Measurements from ENCODE around the gene NR4A1. TPM values are rescaled to one million over a fixed set of nuclear protein-coding genes. Genes with fewer than 3 reads are reported as not detected.

Gene NR4A1
- total RNA-seq, 1 donor from 2014 or later, result 51.0 TPM

DNA sequence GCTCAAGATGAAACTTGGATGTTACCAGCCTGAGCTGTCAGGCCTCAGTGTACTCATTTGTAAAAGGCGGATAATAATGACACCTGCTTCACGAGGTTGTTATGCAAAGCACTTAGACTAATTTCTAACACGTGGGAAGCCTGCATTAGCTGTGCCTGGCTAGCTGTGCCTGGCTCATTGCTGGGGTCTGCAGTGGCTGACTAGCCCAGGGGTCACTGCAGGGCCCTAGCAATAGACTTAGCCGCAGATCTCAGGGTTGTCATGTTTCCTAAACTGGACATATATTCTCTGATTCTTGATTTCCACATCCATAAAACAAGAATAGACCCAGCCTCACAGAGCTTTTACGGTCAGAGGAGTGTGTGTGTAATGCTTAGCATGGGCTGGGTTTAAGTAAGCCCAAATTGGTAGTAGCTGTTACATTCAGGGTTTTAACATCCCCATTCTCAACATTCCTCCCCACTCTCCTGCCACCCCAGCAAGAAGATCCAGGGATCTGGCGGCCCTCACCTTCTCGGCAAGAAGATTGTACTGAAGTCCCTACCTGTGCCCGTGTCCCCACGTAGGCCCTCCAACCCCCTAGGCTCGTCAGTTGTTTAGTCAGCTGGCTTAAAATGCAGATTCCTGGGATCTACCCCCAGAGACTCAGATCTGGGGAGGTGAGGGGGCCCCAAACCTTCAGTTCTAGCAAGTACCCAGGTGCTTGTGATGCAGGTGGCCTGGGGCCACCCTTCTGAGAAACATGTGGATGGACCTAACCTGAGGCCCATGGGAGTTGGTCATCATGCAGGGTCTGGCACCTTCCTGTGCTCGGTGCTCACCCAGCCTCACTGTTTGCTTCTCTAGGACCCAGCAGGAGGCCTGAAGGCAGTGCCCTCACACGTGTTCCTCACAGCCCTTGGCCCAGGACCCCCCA is 8.6 kb downstream of the NR4A1 start:
- Mint-ChIP-seq H3K4me1 (peaks cover 33% of the 10 kb centered on the region), H3K4me3 (no peak overlapping the region), H3K27me3 (ENCODE audit: low read depth) (no peaks in the 10 kb centered on the region), H3K27ac (ENCODE audit: unreplicated experiment) (no peak overlapping the region), H3K36me3 (ENCODE audit: low read depth) (no peaks in the 10 kb centered on the region), H3K9me3 (no peaks in the 10 kb centered on the region)
- TF ChIP-seq, protein P1, sequence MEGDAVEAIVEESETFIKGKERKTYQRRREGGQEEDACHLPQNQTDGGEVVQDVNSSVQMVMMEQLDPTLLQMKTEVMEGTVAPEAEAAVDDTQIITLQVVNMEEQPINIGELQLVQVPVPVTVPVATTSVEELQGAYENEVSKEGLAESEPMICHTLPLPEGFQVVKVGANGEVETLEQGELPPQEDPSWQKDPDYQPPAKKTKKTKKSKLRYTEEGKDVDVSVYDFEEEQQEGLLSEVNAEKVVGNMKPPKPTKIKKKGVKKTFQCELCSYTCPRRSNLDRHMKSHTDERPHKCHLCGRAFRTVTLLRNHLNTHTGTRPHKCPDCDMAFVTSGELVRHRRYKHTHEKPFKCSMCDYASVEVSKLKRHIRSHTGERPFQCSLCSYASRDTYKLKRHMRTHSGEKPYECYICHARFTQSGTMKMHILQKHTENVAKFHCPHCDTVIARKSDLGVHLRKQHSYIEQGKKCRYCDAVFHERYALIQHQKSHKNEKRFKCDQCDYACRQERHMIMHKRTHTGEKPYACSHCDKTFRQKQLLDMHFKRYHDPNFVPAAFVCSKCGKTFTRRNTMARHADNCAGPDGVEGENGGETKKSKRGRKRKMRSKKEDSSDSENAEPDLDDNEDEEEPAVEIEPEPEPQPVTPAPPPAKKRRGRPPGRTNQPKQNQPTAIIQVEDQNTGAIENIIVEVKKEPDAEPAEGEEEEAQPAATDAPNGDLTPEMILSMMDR (conservative IDR thresholded peaks at IDR 0.05), result no peak
- DNase-seq (ENCODE audit: low read depth, low spot score), result no peak

DNA sequence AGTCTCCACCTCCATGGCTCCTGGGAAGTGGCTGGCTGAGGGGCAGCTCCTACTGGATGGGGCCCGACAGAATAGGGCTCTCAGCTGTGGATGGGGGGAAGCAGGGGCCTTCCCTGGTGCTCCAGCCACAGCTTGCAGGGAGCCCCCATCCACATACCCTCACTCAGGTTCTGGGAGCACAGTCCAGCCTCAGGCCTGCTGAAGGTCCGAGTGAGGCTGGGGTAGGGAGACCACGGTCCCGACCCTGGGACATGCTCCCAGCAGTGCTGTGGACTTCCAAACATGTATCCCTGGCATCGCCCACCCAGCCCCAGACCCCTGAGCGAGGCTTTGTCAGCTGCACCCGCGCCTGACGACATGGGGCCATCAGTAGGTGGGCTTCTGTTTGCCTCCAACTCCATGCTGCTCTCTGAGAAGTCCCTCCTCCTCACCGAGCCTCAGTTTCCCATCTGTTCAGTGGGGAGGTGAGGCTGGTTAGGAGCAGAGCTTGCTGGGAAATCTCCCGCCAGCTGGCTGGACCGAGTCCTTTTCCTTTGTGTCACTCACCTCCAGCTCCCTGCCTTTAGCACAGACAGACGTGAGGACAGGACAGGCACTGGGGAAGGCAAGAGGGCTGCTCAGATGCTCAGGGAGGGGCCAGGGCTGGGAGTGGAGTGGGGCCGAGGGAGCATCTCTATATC is 9.4 kb downstream of the NR4A1 start:
- Mint-ChIP-seq H3K27ac (ENCODE audit: unreplicated experiment) (peak overlapping the region; percentile 84), H3K4me3 (no peak overlapping the region), H3K36me3 (ENCODE audit: low read depth) (no peaks in the 10 kb centered on the region), H3K9me3 (no peaks in the 10 kb centered on the region), H3K4me1 (peaks cover 32% of the 10 kb centered on the region), H3K27me3 (ENCODE audit: low read depth) (no peaks in the 10 kb centered on the region)
- DNase-seq (ENCODE audit: low read depth, low spot score), result no peak
- TF ChIP-seq, protein P1 (conservative IDR thresholded peaks at IDR 0.05), result no peak

DNA sequence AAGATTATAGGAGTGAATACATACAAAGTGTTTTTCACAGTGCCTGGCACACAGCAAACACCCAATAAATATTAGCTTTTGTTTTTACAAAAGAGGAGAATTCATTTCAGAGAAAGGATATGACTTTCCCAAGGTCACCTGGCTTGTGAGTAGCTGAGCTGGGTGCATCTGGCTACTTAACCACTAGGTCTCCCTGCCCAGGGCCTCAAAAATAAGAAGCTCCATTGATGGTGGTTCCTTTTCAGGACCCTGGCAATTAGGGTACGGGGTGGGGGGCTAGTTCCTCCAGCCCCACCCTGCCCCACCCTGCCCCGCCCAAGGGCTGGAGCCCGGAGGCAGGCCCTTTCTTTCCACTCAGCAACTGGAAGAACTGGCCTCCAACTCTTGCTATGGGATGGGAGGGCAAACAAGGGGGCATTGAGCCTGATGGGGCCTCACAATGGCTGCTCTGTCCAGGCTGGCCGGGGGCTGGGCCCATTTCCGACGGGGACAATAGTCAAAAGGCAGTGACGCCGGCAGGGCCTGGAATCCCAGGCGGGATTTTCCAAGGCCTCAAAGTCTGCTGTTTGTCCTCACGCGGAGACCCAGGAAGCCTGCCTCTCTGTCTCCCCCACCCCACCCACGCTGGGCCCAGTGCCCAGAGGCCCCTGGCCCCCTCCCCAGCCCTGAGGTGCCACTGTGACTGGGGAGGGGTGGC is 10.4 kb downstream of the NR4A1 start:
- Mint-ChIP-seq H3K36me3 (ENCODE audit: low read depth) (no peaks in the 10 kb centered on the region), H3K9me3 (no peaks in the 10 kb centered on the region), H3K4me3 (peak overlapping the region; percentile 44), H3K27me3 (ENCODE audit: low read depth) (no peaks in the 10 kb centered on the region), H3K27ac (ENCODE audit: unreplicated experiment) (peak overlapping the region; percentile 81), H3K4me1 (peaks cover 36% of the 10 kb centered on the region)
- peak; percentile 61 for DNase-seq (ENCODE audit: low read depth, low spot score)
- TF ChIP-seq, protein P1 (conservative IDR thresholded peaks at IDR 0.05), result no peak

DNA sequence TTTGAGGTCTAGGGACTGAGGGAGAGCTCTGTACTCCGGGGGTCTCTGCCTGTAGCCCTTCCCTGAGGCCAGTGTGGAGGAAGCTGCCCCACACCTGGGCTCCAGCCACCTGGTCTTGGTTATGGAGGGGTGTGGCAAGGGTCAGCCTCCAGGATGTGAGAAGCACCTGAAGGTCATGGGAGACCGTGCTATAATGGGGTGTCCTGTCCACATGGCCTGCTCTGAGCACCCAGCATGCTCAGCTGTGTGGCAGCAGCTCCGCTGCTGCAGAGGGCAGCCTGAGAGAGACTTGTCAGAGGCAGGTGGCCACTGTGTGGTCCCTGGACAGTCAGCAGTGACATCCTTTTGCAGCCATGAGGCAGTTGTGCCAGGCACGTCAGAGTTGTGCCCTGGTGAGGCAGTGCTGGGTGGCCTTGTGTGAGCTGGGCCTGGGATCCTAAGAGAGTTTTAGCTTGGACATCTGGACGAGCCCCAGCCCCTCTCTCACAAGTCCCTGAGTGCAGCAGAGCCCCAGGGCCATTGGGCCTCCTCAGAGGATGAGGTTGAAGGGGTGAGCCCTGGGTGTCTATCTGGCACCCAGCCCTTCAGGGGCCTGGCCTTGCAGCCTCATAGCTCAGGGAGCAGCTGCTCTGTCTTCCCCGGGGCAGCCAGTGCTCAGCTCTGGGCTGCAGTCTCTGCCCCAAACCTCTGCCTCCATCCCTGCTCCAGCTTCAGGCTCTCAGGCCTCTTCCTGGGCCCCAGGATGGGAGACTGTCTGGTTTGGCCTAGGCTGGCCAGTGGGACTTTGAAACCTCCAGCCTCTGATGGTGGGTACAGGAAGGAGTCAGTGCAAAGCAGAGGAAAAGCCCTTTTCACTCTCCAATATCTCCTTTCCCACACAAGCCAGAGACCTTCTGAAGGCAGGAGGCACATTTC is 11.2 kb downstream of the NR4A1 start:
- peak overlapping the region; percentile 23 for H3K4me3 Mint-ChIP-seq
- no peaks in the 10 kb centered on the region for H3K27me3 Mint-ChIP-seq (ENCODE audit: low read depth)
- no peak for DNase-seq (ENCODE audit: low read depth, low spot score)
- no peaks in the 10 kb centered on the region for H3K9me3 Mint-ChIP-seq
- H3K36me3 Mint-ChIP-seq (ENCODE audit: low read depth), result no peaks in the 10 kb centered on the region
- peaks cover 42% of the 10 kb centered on the region for H3K4me1 Mint-ChIP-seq
- peak overlapping the region; percentile 84 for H3K27ac Mint-ChIP-seq (ENCODE audit: unreplicated experiment)
- TF ChIP-seq, protein P1 (conservative IDR thresholded peaks at IDR 0.05), result no peak

Measured in neural crest cell (in vitro differentiated cells).